Endothelial cell of umbilical vein (primary cell): ENCODE measurements around the gene CRYBG3. TPM values are rescaled to one million over a fixed set of nuclear protein-coding genes. Genes with fewer than 3 reads are reported as not detected.

Experiments used
- BruUV-seq: library from RNA; stranded (reverse); fragments of 400-500 nt; replicated peaks from 2 replicates; lab custom pipeline; 2021; lab: Mats Ljungman, UMichigan
- CTCF ChIA-PET: fragments of 300-600, 350-600 bp; sonication (Branson Sonifier 250); formaldehyde crosslinking; loops from one replicate; lab custom pipeline; 2021; ENCODE audit warnings: antibody characterized with exemption, inconsistent platforms; lab: Charles Lee
- POLR2A ChIA-PET: fragments of 300-600, 350-600 bp; sonication (Branson Sonifier 250); formaldehyde crosslinking; loops from one replicate; lab custom pipeline; 2021; ENCODE audit warnings: antibody characterized with exemption, inconsistent platforms; lab: Charles Lee
- DNase-seq: peaks from one replicate; pipeline ENCODE4 v3.0.0-alpha.2; 2011; ENCODE audit warnings: low read depth, low spot score
- FAIRE-seq: peaks from 2 replicates; lab custom pipeline; 2011; peaks lifted over from hg19 to GRCh38; lab: Jason Lieb, UNC
- H2AFZ ChIP-seq: 2 replicates; pipeline ENCODE4 v1.6.0; 2012; ENCODE audit warnings: low read depth, low read length, control low read depth, inconsistent platforms
- H3K27ac ChIP-seq: 2 replicates; pipeline ENCODE4 v1.5.1; 2011; ENCODE audit warnings: low read depth, mild to moderate bottlenecking, control low read depth, low read length, moderate library complexity; ENCODE audit not compliant: insufficient read depth
- H3K27me3 ChIP-seq, 2 experiments: 2 replicates each; pipeline versions ENCODE4 v1.6.0 to v1.6.1; 2011; ENCODE audit warnings: low read length in 2 of 2, mixed read lengths in 1 of 2; ENCODE audit not compliant: control insufficient read depth in 2 of 2, insufficient read depth in 2 of 2
- H3K36me3 ChIP-seq, 2 experiments: 2 replicates in 1 of 2; 3 replicates in 1 of 2; pipeline ENCODE4 v1.5.1; 2011; ENCODE audit warnings: low read length in 2 of 2, mild to moderate bottlenecking in 1 of 2, moderate library complexity in 1 of 2; ENCODE audit not compliant: control insufficient read depth in 2 of 2, insufficient read depth in 2 of 2; ENCODE audit errors: extremely low read depth in 1 of 2
- H3K4me1 ChIP-seq: 3 replicates; pipeline ENCODE4 v1.5.1; 2011; ENCODE audit warnings: mild to moderate bottlenecking, low read length; ENCODE audit not compliant: control insufficient read depth, insufficient read depth; ENCODE audit errors: extremely low read depth
- H3K4me2 ChIP-seq: 2 replicates; pipeline ENCODE4 v1.6.1; 2011; ENCODE audit warnings: low read length, control low read depth, mixed read lengths; ENCODE audit not compliant: insufficient read depth
- H3K4me3 ChIP-seq, 3 experiments: fragments of 200-600 bp in 1 of 3; sonication (generic), shearing (Covaris generic) in 1 of 3; replicated peaks in 1 of 3; 2 replicates each; pipeline ENCODE4 v1.5.1; 2011 to 2016; ENCODE audit warnings: control low read depth in 3 of 3, low read length in 3 of 3, mild to moderate bottlenecking in 2 of 3, inconsistent platforms in 1 of 3, low read depth in 1 of 3, moderate library complexity in 1 of 3; ENCODE audit not compliant: insufficient read depth in 1 of 3
- H3K79me2 ChIP-seq: 2 replicates; pipeline ENCODE4 v1.6.0; 2012; ENCODE audit warnings: low read length, inconsistent platforms; ENCODE audit not compliant: control insufficient read depth, insufficient read depth
- H3K9ac ChIP-seq: replicated peaks from 2 replicates; pipeline ENCODE3; 2011; ENCODE audit warnings: low read length, control low read depth; ENCODE audit not compliant: insufficient read depth; ENCODE audit errors: extremely low read depth
- H3K9me1 ChIP-seq: replicated peaks from 3 replicates; pipeline ENCODE4 v1.6.0; 2011; ENCODE audit warnings: mild to moderate bottlenecking, low read length; ENCODE audit not compliant: control insufficient read depth, insufficient read depth; ENCODE audit errors: extremely low read depth
- H3K9me3 ChIP-seq: replicated peaks from 2 replicates; pipeline ENCODE4 v1.5.1; 2012; ENCODE audit warnings: low read length, inconsistent platforms; ENCODE audit not compliant: control insufficient read depth, insufficient read depth
- H4K20me1 ChIP-seq: replicated peaks from 2 replicates; pipeline ENCODE3; 2011; ENCODE audit warnings: mild to moderate bottlenecking, low read length; ENCODE audit not compliant: control insufficient read depth, insufficient read depth; ENCODE audit errors: extremely low read depth
- CTCF ChIP-seq, 2 donors: IDR thresholded peaks; 1 replicate in 1 of 2; 2 replicates in 1 of 2; pipeline ENCODE4 v1.5.1; 2011; ENCODE audit warnings: low read length in 2 of 2, mild to moderate bottlenecking in 2 of 2, moderate library complexity in 2 of 2, control low read depth in 1 of 2, inconsistent platforms in 1 of 2, low read depth in 1 of 2; ENCODE audit not compliant: insufficient read depth in 1 of 2; ENCODE audit errors: extremely low read depth in 1 of 2
- EZH2 ChIP-seq: IDR thresholded peaks from 2 replicates; pipeline ENCODE4 v1.6.1; 2012; ENCODE audit warnings: borderline replicate concordance, low read depth, mild to moderate bottlenecking, moderate library complexity, low read length, inconsistent platforms; ENCODE audit not compliant: severe bottlenecking
- FOS ChIP-seq: IDR thresholded peaks from 2 replicates; pipeline ENCODE4 v1.6.1; 2011; ENCODE audit warnings: mild to moderate bottlenecking, low read length, moderate library complexity, borderline replicate concordance; ENCODE audit not compliant: insufficient read depth
- JUN ChIP-seq: IDR thresholded peaks from 2 replicates; pipeline ENCODE4 v1.6.1; 2011; ENCODE audit warnings: borderline replicate concordance, low read depth; ENCODE audit not compliant: insufficient read length, insufficient read depth
- MAX ChIP-seq: IDR thresholded peaks from 2 replicates; pipeline ENCODE4 v1.6.1; 2011; ENCODE audit not compliant: insufficient read depth, insufficient read length
- MYC ChIP-seq: IDR thresholded peaks from one replicate; pipeline ENCODE4 v1.6.1; 2011; ENCODE audit warnings: mild to moderate bottlenecking, low read depth, low read length
- POLR2A ChIP-seq: IDR thresholded peaks from 2 replicates; pipeline ENCODE4 v1.6.1; 2012; ENCODE audit warnings: low read depth, mild to moderate bottlenecking, control low read depth, low read length
- POLR2AphosphoS5 ChIP-seq: IDR thresholded peaks from 2 replicates; pipeline ENCODE4 v1.6.1; 2012; ENCODE audit warnings: low read depth, mild to moderate bottlenecking, control low read depth, low read length, moderate library complexity; ENCODE audit not compliant: insufficient read depth
- dilution Hi-C: fragments of 300-500 bp; cut with MboI; formaldehyde crosslinking; loops from one replicate; pipeline ENCODE4 v1.15.0; 2019; ENCODE audit warnings: low sequenced_read_pairs; ENCODE audit not compliant: extremely low pct_ligation_motif_present
- intact Hi-C: fragments of 100-400 bp; cut with micrococcal nuclease; formaldehyde crosslinking; loops from one replicate; pipeline ENCODE4 v1.10.0; 2022
- polyA plus RNA-seq, 4 experiments: library from polyadenylated mRNA; depleted of rRNA in 3 of 4; stranded (reverse) in 3 of 4; unstranded in 1 of 4; fragments of >200 nt; gene quantifications; 2 replicates each; pipeline versions ENCODE4 v1.2.1 to v1.2.3, GENCODE V29; 2011 to 2012; ENCODE audit warnings: missing spikeins in 1 of 4
- total RNA-seq: library from RNA; stranded (reverse); gene quantifications from 2 replicates; pipeline ENCODE4 v1.2.3, GENCODE V29; 2021

CRYBG3 gene
- total and polyA plus RNA-seq, 2 donors (not counting 3 experiments of a cell fraction or from before 2014, with no cell fraction given) = 2.8 to 15.0 TPM

- Histone ChIP-seq H4K20me1 (no peaks in the 10 kb centered on the region), H3K36me3 (peaks cover 9 to 26% of the 10 kb centered on the region in 2 experiments), H2AFZ (no peak overlapping the region), H3K27me3 (no peaks in the 10 kb centered on the region), H3K79me2 (no peaks in the 10 kb centered on the region), H3K4me2 (no peak overlapping the region), H3K9me1 (no peaks in the 10 kb centered on the region), H3K27ac (no peak overlapping the region), H3K9me3 (no peaks in the 10 kb centered on the region), H3K9ac (no peak overlapping the region), H3K4me3 (no peak overlapping the region), H3K4me1 (no peaks in the 10 kb centered on the region)
- no peak for DNase-seq
- BruUV-seq = no TSS peak
- TF ChIP-seq JUN (no peak), MAX (no peak), CTCF (IDR thresholded peaks at IDR 0.05; ENCODE audit: extremely low read depth in 1 of 2, insufficient read depth in 1 of 2, low read depth in 1 of 2, low read length in 2 of 2) (no peak), EZH2 (no peak), MYC (no peak), POLR2AphosphoS5 (no peak), POLR2A (no peak), FOS (no peak)
- dilution Hi-C loops = no loop called here
- FAIRE-seq = no peak
- CTCF ChIA-PET = interaction anchor here (1.0 to 2.5 kb wide), 2 partner anchors 70 to 71 kb away, joined by 3 to 12 read pairs; no protein-coding TSS in a partner anchor
- POLR2A ChIA-PET = no interaction called here
- intact Hi-C loops = no loop called here
These were observed 130.5 kb downstream of the CRYBG3 start for GRCh38 chr3:97952280-97952679.
